Measurements from ENCODE around the gene DSC1.

Gene DSC1

DNA sequence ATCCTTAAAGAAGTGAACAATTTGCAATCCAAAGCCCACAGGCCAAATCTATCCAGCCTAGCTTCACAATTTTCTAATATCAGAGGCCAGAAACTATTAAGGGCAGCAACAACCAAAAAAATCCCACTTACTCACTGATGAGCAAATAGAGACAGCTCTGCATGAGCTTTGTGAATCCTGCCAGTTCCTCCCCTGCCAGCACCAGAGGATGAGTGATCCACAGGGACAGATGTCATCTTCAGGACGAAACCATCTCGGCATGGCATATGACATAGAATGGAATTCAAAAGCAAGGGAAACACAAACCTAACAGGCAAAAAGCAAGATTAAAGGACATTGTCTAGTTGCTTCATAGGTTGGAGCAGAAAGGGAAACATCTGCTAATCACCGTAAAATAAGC is 58.2 kb downstream of the DSC1 start:
- DNase-seq (ENCODE audit: low read depth in 2 of 2), result no peak

GRCh38 chr18:31103423-31103822 is 59.2 kb downstream of the DSC1 start:
- no peak for DNase-seq (ENCODE audit: low read depth in 2 of 2)

- no peak for DNase-seq (ENCODE audit: low read depth in 2 of 2)
Measured at GRCh38 chr18:31102941-31103340, 59.7 kb downstream of the DSC1 start.

DNA sequence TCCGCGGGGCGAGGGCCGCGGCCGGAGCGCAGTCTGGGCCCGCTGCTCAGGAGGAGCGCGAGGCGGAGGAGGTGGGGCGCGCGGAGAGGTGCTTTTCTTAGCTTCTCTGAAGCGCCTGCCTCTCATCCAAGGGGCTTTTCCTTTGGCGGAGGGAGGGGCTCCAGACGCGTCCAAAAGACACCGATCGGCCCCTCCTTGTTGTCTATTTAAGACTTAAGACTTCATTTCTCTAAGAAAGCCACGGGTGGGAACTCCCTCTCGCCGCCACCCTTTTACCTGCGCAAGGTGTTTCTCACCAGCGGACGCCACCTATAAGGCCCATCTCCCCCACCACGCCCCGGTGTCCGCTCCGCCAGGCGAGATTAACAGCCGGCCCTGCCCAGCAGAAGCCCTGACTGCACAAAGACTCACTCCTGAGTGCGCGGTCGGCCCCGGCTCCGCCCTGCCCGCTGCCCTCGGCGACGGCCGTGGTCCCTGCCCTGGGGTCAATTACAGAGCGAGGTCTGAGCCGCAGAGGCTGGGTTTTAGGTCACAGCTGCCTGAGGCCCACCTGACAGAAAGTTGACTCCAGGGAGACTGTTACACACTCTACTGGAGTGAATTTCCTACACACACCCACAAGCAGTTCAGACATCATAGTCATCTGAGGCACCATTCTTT is 60.5 kb downstream of the DSC1 start, which contains the start of gene DSC2:
Gene DSC2, minus strand, starts transcription at position 397 of the 660 bp plus-strand sequence. CDS start 450 bp downstream, outside the sequence.
- no peak for DNase-seq (ENCODE audit: low read depth in 2 of 2)

- DNase-seq (ENCODE audit: low read depth in 2 of 2), result no peak
Measured at GRCh38 chr18:31101183-31102024, 61.3 kb downstream of the DSC1 start.

- no peak for DNase-seq (ENCODE audit: low read depth in 2 of 2)
Measured at GRCh38 chr18:31100436-31101182, 62.0 kb downstream of the DSC1 start.

DNA sequence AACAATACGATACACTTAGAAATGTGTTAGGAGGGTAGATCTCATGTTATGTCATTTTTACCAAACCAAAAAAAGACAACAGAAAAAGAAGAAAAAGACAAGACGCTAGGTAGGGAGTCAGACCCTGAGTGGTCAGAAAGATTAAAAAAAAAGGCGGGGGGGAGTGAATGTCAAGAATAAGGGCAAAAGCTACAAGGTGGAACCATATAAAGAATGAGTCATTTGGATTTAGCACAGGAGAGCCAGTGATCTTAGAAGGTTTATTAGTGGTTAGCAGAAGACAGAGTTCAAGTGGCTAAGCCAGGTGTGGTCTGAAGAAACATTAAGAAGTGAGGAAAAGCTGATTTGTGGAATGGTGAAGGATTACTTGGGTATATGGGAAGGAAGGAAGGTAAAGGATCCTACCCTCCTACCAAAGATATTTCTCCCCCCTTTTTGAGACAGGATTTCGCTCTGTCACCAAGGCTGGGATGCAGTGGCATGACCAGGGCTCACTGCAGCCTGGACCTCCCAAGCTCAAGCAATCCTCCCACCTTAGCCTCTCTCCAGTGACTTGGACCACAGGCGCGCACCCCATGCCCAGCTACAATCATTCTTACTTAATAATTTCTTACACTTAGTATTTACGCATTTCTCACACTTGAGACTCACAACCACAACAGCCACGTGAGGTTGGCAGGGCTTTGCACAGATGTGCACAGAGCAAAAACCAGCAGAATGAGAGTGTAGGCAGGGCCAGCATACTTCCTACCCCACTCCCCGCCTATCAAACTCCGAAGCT is 63.0 kb downstream of the DSC1 start:
- no peak for DNase-seq (ENCODE audit: low read depth in 2 of 2)

DNA sequence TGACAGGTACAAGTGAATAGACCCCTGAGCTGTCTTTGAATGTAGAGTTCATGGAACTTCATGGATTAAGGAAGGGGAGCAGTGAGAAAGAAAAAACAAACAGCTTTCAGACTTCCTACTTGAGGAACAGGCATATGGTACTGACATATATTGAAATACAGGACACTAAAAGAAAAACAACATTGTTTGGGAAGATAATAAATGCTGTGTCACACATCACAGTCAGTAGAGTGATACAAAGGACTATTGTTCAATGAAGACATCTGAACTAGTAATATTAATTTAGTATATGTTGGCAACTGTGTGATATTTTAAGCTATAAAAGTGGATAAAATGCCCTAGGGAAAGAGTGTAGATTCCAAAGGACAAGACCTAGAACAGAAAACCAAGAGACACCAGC is 63.8 kb downstream of the DSC1 start:
- DNase-seq (ENCODE audit: low read depth in 2 of 2), result no peak

DNA sequence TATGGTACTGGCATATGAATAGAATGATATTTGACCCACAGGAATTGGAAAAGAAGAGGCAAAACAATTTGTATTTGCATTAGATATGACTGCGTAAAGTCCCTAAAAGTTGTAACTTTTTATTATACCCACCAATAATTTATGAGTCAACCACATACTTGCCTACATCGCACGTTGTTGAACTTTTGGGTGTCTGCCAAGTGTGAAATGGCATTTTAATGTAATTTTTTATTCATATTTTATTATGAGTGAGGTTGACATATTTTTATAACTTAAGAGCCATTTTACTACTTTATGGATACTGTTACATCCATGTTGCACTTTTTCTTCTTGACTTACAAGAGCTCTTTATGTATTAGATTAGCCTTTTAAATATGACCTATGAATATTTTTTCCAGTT is 65.0 kb downstream of the DSC1 start:
- no peak for DNase-seq (ENCODE audit: low read depth in 2 of 2)

DNA sequence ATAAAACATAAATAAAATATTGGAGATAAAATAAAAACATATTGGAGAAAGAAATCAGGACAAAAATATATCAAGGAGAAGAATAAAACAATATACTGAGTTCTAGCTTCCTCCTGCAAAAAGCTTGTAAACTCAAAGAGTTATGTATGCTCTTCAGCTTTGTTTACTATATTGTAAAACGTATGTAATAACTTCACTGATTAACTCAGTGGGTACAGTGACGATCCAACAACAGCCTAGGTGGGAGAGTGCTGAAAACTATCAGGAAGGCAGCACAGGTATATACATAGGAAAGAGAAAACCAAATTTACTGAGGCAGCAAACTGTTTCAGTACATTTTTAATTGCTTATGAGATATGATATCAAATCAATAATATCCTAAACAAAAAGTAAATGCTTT is 68.8 kb downstream of the DSC1 start:
- DNase-seq (ENCODE audit: low read depth in 2 of 2), result no peak

DNA sequence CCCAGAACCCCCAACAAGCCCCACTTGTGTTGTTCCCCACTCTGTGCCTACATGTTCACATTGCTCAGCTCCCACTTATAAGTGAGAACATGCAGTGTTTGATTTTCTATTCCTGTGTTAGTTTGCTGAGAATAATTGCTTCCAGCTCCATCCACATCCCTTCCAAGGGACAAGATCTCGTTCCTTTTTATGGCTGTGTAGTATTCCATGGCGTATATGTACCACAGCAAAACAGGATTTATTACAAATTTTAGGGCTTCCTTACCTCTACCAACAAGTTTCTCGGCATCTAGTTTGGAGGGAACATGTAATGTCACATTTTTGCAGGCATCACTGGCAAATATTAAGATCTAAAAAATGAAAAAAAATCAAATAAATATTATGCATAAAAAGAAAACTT is 69.4 kb downstream of the DSC1 start:
- DNase-seq (ENCODE audit: low read depth in 2 of 2), result no peak

GRCh38 chr18:31091350-31091749 is 71.3 kb downstream of the DSC1 start:
- DNase-seq (ENCODE audit: low read depth in 2 of 2), result no peak

GRCh38 chr18:31088532-31088931 is 74.1 kb downstream of the DSC1 start:
- no peak for DNase-seq (ENCODE audit: low read depth in 2 of 2)

- no peak for DNase-seq (ENCODE audit: low read depth in 2 of 2)
Measured at GRCh38 chr18:31079973-31080372, 82.7 kb downstream of the DSC1 start.
